Naive B cell (primary cell): ENCODE data around the gene SLC25A48. TPM values are rescaled to one million over a fixed set of nuclear protein-coding genes. Genes with fewer than 3 reads are reported as not detected.
A peak's percentile ranks its signal among the peaks of the same experiment; 100 is the strongest.
"Not testable (repeated sequence)": the region's sequence is repeated elsewhere in the genome, so short reads cannot be mapped to it uniquely, and the experiment has no call there.

Source experiments
- ATAC-seq, 2 donors: fragments of 150-1000 bp; cut with Tn5 transposase; 2 replicates each; pipeline ENCODE4 v1.10.0; 2021; ENCODE audit warnings: low read depth in 2 of 2, mild to moderate bottlenecking in 2 of 2, moderate library complexity in 2 of 2
- DNase-seq: peaks from one replicate; pipeline ENCODE4 v3.0.0; 2022
- H3K27ac Mint-ChIP-seq, 6 donors: one replicate each; pipeline ENCODE4 v1.8.0; 2020 to 2022; ENCODE audit warnings: mild to moderate bottlenecking in 6 of 6, mixed read lengths in 6 of 6, moderate library complexity in 5 of 6, inconsistent platforms in 2 of 6
- H3K27me3 Mint-ChIP-seq, 3 donors: one replicate each; pipeline ENCODE4 v1.8.0; 2021 to 2022; ENCODE audit warnings: mixed read lengths in 3 of 3, mild to moderate bottlenecking in 1 of 3
- H3K36me3 Mint-ChIP-seq, 2 donors: one replicate each; pipeline ENCODE4 v1.8.0; 2020 to 2022; ENCODE audit warnings: mixed read lengths in 2 of 2, inconsistent platforms in 1 of 2, mild to moderate bottlenecking in 1 of 2
- H3K4me1 Mint-ChIP-seq, 3 donors: one replicate each; pipeline ENCODE4 v1.8.0; 2020 to 2022; ENCODE audit warnings: mixed read lengths in 3 of 3, inconsistent platforms in 1 of 3, mild to moderate bottlenecking in 1 of 3, moderate library complexity in 1 of 3
- H3K4me3 Mint-ChIP-seq, 8 donors: one replicate each; pipeline ENCODE4 v1.8.0; 2020 to 2022; ENCODE audit warnings: mild to moderate bottlenecking in 8 of 8, mixed read lengths in 8 of 8, moderate library complexity in 8 of 8, inconsistent platforms in 2 of 8
- H3K9me3 Mint-ChIP-seq, 7 donors: one replicate each; pipeline ENCODE4 v1.8.0; 2020 to 2022; ENCODE audit warnings: mixed read lengths in 7 of 7, mild to moderate bottlenecking in 5 of 7, inconsistent platforms in 2 of 7, moderate library complexity in 1 of 7
- polyA plus RNA-seq, 6 donors: library from polyadenylated mRNA; unstranded; fragments of 300-500 nt; fragmentation: Illumina TruSeq; gene quantifications; one replicate each; pipeline ENCODE4 v1.2.3, GENCODE V29; 2021; ENCODE audit warnings: low read depth in 6 of 6

Gene SLC25A48
- polyA plus RNA-seq, 6 donors from 2014 or later: not detected

DNA sequence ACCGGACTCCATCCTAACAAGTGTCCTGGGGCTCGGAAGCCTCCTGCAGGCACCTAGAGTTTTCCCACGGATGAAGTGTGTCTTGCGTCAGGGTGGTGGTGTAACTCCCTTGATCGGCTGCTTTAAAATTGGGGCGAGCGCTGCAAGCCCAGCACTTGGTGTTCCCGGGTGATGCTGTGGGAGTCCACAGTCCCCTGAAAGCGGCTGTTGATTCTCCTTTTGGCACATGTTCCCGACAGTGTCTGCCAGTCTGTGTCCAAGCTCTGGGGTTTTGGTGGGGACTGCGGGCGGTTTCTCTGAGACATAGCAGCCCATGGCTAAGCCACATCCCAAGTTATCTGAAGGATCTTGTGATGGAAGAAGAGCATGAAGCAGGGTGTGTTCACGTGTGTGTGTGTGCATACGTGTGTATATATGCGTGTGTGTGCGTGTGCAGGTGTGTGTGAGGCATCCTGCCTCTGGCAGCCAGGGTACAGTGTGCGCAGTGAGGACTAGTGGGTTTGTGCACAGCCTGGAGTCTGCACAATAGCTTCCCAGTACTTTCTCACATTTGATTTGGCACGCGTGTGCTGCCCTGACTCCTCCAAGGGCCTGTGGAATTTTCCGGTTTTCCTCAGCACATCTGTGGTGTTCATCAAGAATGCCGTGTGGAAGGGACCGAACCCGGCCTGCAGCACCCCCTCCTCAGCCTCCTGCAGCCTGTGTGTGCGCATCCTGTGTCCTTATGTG is 16.9 kb downstream of the SLC25A48 start:
- ATAC-seq (no peak), DNase-seq (no peak)
- H3K4me1 Mint-ChIP-seq: no peaks in the 10 kb centered on the region
- no peak overlapping the region for H3K4me3 Mint-ChIP-seq
- H3K27me3 Mint-ChIP-seq: peaks cover 3 to 17% (median 8%) of the 10 kb centered on the region in 3 donors
- no peaks in the 10 kb centered on the region for H3K36me3 Mint-ChIP-seq
- H3K27ac Mint-ChIP-seq: no peak overlapping the region
- peaks cover 0 to 4% (median 0%) of the 10 kb centered on the region in 7 donors for H3K9me3 Mint-ChIP-seq

DNA sequence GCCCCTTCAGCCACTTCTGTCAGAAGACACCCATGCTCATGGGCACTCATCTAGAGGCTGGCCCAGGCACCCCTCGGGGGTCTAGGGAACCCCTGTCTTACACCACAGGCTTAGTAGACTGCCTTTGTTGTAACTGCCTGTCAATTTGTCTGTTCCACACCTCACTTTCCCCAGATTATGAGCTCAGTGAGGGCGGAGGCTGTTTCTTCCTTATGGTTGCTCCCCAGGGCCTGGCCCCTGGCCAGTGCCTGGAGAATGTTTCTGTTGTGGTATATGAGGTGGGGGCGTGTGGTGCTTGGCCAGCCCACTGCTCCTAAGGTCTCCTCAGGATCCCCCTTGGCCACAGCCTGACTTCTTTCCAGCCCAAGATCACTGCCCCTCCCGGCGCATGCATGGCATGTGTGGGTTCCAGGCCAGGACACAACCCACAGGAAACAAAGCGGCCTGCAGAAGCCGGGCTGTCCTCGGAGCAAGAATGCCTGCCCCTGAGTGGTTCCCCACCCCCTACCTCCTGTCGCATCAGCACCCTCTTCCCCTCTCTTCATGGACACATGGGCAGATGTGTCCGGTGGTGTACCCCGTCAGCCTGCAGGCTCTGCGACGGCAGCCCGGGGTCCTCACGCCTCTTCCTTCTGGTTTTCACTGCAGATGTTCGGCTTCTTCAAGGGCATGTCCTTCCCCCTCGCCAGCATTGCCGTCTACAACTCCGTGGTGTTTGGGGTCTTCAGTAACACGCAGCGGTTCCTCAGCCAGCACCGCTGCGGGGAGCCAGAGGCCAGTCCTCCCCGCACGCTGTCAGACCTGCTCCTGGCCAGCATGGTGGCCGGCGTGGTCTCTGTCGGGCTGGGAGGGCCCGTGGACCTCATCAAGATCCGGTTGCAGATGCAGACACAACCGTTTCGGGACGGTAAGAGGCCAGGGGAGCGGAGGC is 17.7 kb downstream of the SLC25A48 start:
- Mint-ChIP-seq H3K4me3 (no peak overlapping the region), H3K27ac (no peak overlapping the region), H3K4me1 (no peaks in the 10 kb centered on the region), H3K27me3 (peaks cover 1 to 22% (median 13%) of the 10 kb centered on the region in 3 donors), H3K36me3 (no peaks in the 10 kb centered on the region), H3K9me3 (peaks cover 0 to 4% (median 0%) of the 10 kb centered on the region in 7 donors)
- ATAC-seq: no peak
- no peak for DNase-seq

GRCh38 chr5:135857630-135858311 is 23.3 kb downstream of the SLC25A48 start:
- Mint-ChIP-seq H3K4me3 (no peak overlapping the region), H3K9me3 (peaks cover 0 to 4% (median 1%) of the 10 kb centered on the region in 7 donors), H3K27me3 (peaks cover 4 to 25% (median 19%) of the 10 kb centered on the region in 3 donors), H3K4me1 (no peaks in the 10 kb centered on the region), H3K27ac (no peak overlapping the region), H3K36me3 (no peaks in the 10 kb centered on the region)
- no peak for DNase-seq
- no peak for ATAC-seq

DNA sequence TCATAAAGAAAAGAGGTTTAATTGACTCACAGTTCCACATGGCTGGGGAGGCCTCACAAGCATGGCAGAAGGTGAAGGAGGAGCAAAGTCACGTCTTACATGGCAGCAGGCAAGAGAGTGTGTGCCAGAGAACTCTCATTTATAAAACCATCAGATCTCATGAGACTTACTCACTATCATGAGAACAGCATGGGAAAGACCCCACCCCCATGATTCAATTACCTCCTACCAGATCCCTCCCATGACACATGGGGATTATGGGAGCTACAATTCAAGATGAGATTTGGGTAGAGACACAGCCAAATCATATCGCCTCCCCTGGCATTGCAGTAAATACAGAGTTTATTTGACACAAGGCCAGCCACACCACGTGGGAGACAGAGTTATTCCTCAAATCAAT is 24.7 kb downstream of the SLC25A48 start:
- H3K9me3 Mint-ChIP-seq, ATAC-seq, DNase-seq, H3K36me3 Mint-ChIP-seq, H3K4me1 Mint-ChIP-seq, H3K4me3 Mint-ChIP-seq: not testable (repeated sequence)
- Mint-ChIP-seq H3K27ac (peak overlapping the region in 1 of 6 donors; percentile 30), H3K27me3 (peaks cover 9 to 35% (median 20%) of the 10 kb centered on the region in 3 donors)

- DNase-seq: no peak
- no peak for ATAC-seq
- Mint-ChIP-seq H3K36me3 (no peaks in the 10 kb centered on the region), H3K4me3 (no peak overlapping the region), H3K9me3 (peaks cover 0 to 9% (median 1%) of the 10 kb centered on the region in 7 donors), H3K27ac (no peak overlapping the region), H3K27me3 (peaks cover 9 to 35% (median 20%) of the 10 kb centered on the region in 3 donors), H3K4me1 (no peaks in the 10 kb centered on the region)
Measured at GRCh38 chr5:135859641-135860040, 25.2 kb downstream of the SLC25A48 start.

GRCh38 chr5:135861641-135862040 is 27.2 kb downstream of the SLC25A48 start:
- H3K4me3 Mint-ChIP-seq: no peak overlapping the region
- ATAC-seq (no peak), DNase-seq (no peak)
- no peaks in the 10 kb centered on the region for H3K36me3 Mint-ChIP-seq
- no peak overlapping the region for H3K27ac Mint-ChIP-seq
- H3K4me1 Mint-ChIP-seq: no peaks in the 10 kb centered on the region
- H3K9me3 Mint-ChIP-seq: peaks cover 0 to 5% (median 0%) of the 10 kb centered on the region in 7 donors
- H3K27me3 Mint-ChIP-seq: peaks cover 9 to 25% (median 13%) of the 10 kb centered on the region in 3 donors

- Mint-ChIP-seq H3K4me1 (no peaks in the 10 kb centered on the region), H3K27me3 (peaks cover 7 to 23% (median 13%) of the 10 kb centered on the region in 3 donors), H3K4me3 (no peak overlapping the region), H3K9me3 (peaks cover 0 to 5% (median 0%) of the 10 kb centered on the region in 7 donors), H3K36me3 (no peaks in the 10 kb centered on the region), H3K27ac (no peak overlapping the region)
- DNase-seq (no peak), ATAC-seq (no peak)
Measured at GRCh38 chr5:135862086-135862485, 27.6 kb downstream of the SLC25A48 start.

- Mint-ChIP-seq H3K9me3 (peaks cover 0 to 5% (median 0%) of the 10 kb centered on the region in 7 donors), H3K4me3 (no peak overlapping the region), H3K27me3 (peaks cover 7 to 17% (median 14%) of the 10 kb centered on the region in 3 donors), H3K27ac (no peak overlapping the region), H3K36me3 (no peaks in the 10 kb centered on the region), H3K4me1 (no peaks in the 10 kb centered on the region)
- no peak for DNase-seq
- ATAC-seq: no peak
Measured at GRCh38 chr5:135862744-135863143, 28.3 kb downstream of the SLC25A48 start.

DNA sequence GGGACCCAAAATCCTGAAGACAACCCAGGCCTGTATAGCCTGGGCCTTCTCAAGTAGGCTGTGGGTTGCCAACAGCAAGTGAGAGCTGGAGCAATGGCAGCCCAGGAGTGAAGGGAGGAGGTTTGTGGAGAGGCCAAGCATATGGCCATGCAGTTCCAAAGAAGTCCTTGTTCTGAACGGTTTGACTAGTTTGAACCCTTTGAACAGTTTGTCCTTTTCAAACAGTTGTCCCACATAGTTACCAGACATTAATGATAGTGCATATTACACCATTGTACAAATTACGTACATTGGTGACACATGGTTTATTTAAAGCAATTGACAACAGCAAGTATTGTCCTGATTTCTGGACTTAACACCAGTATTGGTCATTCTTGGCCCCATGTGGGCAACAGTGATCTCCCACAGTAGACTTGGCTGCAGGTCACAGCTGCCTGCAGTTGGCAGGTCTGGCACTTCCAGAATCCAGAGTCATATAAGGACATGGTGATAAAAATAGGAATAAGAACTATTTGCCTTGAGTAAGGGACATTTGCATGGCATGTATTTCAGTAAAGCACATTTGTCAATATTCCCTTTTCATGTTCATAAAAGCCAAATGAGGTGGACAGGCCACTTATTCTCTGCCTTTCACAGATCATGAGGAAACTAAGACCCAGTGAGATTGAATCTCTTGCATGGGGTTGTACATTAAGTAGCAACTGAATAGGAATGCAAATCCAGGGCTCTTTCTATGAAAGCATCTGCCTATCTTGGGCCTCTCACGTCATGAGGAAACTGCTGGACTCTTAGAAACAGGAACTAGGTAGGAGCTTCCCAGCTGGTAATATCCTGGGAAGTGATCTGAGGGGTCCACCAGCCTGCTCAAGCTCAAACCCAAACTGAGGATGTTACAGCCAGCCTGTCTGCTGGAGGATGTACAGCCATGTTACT is 30.3 kb downstream of the SLC25A48 start:
- DNase-seq (no peak), ATAC-seq (no peak)
- Mint-ChIP-seq H3K27me3 (peaks cover 7 to 21% (median 17%) of the 10 kb centered on the region in 3 donors), H3K4me1 (no peaks in the 10 kb centered on the region), H3K4me3 (no peak overlapping the region), H3K27ac (no peak overlapping the region), H3K36me3 (no peaks in the 10 kb centered on the region), H3K9me3 (peaks cover 0 to 5% (median 0%) of the 10 kb centered on the region in 7 donors)

DNA sequence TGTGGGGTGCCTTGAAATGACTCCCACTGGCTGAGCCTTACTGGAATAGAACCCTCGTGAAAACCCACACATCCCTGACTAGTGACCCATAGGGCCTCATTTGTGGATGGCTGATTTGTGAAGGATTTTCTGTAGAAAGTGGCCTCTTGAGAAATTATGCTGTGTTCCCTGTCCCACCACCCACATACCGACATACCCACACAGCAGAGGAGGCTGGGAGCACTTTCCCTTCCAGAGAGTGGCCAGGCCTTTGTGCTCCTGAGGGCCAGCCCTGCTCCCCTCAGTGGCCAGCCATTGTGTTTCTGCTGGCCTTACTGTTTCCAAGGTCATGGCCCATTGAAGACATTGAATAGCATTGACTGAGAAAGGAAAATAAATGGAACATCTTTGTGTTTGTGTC is 31.6 kb downstream of the SLC25A48 start:
- ATAC-seq (no peak), DNase-seq (no peak)
- no peaks in the 10 kb centered on the region for H3K36me3 Mint-ChIP-seq
- H3K27ac Mint-ChIP-seq: no peak overlapping the region
- peaks cover 0 to 5% (median 0%) of the 10 kb centered on the region in 7 donors for H3K9me3 Mint-ChIP-seq
- no peaks in the 10 kb centered on the region for H3K4me1 Mint-ChIP-seq
- peaks cover 7 to 25% (median 21%) of the 10 kb centered on the region in 3 donors for H3K27me3 Mint-ChIP-seq
- no peak overlapping the region for H3K4me3 Mint-ChIP-seq

DNA sequence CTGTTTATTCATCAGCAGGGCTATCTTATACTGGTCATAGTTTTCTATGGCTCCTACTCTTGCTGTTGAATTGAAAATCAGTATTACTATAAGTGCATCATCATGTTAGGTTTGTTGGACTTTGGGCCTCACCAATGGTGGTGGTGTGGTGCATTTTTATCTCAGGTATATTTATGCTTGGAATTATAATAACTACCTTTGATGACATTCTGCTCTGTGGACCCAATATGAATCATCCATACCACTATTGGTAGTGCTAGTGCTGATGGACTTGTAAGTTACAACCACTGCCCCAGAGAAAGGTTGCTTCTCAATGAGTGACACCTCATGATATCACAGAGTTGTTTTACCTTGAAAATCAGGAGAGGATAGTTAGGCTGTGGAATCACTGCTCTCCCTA is 33.1 kb downstream of the SLC25A48 start:
- Mint-ChIP-seq H3K4me3 (no peak overlapping the region), H3K36me3 (no peaks in the 10 kb centered on the region), H3K27ac (no peak overlapping the region), H3K4me1 (no peaks in the 10 kb centered on the region), H3K27me3 (peaks cover 2 to 26% (median 21%) of the 10 kb centered on the region in 3 donors), H3K9me3 (peaks cover 0 to 5% (median 0%) of the 10 kb centered on the region in 7 donors)
- no peak for DNase-seq
- ATAC-seq: no peak

DNA sequence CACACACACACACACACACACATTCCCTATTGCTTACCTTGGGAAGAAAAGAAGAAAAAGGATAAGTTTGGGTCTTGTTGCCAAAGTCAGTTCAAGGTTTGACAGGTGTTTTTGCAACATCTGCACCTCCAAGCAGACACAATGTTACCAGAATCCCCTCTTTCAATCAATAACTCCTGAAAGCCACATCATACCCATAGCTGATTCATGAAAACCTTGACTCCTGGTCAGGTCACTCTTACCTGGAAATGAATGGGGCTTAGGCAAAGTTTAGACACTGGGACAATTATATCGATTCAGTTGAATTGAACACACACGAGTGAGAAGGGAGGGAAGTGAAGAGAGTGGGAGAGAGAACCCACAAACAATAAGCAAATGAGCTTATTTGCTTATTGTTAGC is 34.2 kb downstream of the SLC25A48 start:
- Mint-ChIP-seq H3K4me1 (no peaks in the 10 kb centered on the region), H3K9me3 (peaks cover 0 to 2% (median 0%) of the 10 kb centered on the region in 7 donors), H3K27ac (no peak overlapping the region), H3K4me3 (no peak overlapping the region), H3K27me3 (peaks cover 0 to 24% (median 22%) of the 10 kb centered on the region in 3 donors), H3K36me3 (no peaks in the 10 kb centered on the region)
- ATAC-seq (no peak), DNase-seq (no peak)
